Effector CD4-positive, alpha-beta T cell (primary cell): ENCODE measurements around the gene RMI1.
"Not testable (repeated sequence)": the region's sequence is repeated elsewhere in the genome, so short reads cannot be mapped to it uniquely, and the experiment has no call there.

Experiments used
- DNase-seq: peaks from one replicate; pipeline ENCODE4 v3.0.0-alpha.2; 2020

RMI1 gene

DNA sequence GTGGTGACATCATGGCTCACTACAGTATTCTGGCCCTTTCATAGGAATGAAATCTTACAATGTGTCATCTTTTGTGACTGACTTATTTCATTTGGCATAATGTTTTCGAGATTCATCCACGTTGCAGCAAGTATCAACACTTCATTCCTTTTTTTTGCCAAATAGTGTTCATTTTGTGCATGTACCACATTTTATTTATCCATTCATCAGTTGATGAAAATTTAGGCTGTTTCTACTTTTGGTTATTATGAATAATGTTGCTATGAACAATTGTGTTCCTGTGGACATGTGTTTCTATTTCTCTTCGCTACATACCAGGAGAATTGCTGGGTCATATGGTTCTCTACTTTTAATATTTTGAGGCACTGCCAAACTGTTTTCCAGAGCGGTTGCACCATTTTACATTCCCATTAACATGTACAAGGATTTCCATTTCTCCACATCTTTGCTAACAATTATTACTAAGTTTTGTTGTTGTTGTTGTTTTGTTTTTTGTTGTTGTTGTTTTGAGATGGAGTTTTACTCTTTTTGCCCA, 43.5 kb downstream of the RMI1 start:
- DNase-seq, result no peak

DNA sequence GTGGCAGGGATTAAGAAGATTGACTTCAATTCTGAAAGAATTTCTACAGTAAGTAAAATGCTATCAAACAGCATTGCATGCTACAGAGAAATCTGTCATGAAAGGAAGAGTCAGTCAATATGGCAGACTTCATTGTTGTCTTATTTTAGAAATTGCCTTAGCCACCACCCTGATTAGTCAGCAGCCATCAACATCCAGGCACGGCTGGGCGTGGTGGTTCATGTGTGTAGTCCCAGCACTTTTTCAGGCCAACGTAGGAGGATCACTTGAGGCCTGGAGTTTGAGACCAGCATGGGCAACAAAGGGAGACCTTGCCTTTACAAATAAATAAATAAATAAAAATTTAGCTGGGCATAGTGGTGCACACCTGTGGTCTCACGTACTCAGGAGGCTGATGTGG, 46.6 kb downstream of the RMI1 start:
- no peak for DNase-seq

DNA sequence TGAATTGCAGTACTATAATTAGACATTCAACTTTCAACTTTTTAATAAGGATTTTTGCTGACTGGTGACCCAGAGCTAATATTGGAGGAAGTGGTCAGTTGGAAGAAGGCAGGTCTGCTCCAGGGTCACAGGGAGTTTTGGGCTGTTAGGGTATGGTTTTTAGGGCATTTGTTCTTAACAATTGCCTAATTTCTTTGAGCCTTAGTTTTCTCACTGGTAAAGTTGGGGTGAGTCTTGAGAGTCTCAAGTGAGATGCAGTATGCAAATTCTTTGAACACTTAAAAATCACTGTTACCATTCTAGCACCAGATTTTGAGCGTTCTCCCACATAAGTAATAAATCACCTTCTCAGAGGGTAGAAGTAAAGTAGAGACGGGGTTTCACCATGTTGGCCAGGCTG, 50.9 kb downstream of the RMI1 start:
- no peak for DNase-seq

DNA sequence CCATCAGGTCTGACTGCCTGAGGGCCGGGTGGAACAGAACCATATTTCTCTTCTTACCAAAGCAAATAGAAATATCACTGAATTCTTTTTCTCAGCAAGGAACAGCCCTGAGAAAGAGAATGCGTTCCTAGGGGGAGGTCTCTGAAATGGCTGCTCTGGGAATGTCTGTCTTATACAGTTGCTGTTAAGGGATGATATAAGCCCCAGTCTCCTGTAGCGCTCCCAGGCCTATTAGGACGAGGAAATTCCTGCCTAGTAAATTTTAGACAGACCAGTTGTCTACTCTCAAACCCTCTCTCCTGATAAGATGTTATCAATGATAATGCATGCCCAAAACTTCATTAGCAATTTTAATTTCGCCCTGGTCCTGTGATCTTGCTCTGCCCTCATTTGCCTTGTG, 61.3 kb downstream of the RMI1 start:
- not testable (repeated sequence) for DNase-seq

DNA sequence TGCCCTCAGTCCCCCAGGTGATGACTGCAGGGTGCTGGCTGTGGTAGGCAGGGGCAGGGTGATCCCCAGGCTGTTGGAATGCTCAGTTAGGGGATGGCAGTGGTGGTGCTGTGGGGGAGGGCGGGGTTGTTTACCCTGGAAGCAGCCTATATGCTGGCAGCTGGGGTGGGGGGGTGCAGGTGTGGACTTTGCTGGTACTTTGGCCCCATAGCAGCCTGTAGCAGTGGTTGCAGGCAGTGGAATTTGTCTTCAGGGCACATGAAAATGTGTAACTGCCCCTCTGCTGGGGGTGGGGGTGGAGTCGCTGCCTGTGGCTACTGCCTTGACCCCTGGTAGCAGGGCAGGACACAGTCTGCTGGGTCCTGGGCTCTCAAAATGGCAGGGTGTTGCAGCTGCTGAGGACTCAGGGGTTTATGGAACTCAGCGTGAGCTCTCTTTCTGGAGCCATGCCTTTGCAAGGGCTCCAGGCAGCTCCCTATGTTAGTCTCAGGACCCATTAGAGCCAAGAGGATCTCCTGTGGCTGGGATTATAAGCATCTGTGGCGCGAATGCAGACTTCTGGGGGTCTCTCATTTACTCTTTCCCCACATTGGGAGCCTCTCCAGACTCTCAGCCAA, 65.0 kb downstream of the RMI1 start:
- no peak for DNase-seq
